NCI-H2107 treated with DMSO at 0.1 percent for 48 hours (cell line): ENCODE data around the gene RGPD4.

Experiments used
- DNase-seq: peaks from one replicate; lab custom pipeline; 2025; ENCODE audit not compliant: unreplicated experiment; lab: John Stamatoyannopoulos, UW

The RGPD4 gene

GRCh38 chr2:107927034-107927534 lies 100.4 kb downstream of the RGPD4 start:
- DNase-seq: no peak

GRCh38 chr2:107931412-107931811 lies 104.7 kb downstream of the RGPD4 start:
- no peak for DNase-seq

- no peak for DNase-seq
These were observed 105.8 kb downstream of the RGPD4 start for GRCh38 chr2:107932488-107932887.

GRCh38 chr2:107932979-107933378 lies 106.3 kb downstream of the RGPD4 start:
- DNase-seq: peak; percentile 13

- no peak for DNase-seq
These were observed 110.0 kb downstream of the RGPD4 start for GRCh38 chr2:107936433-107937359.
